Neural progenitor cell (in vitro differentiated cells): Measurements from ENCODE around the gene AUH.

ENCODE experiments used
- EZH2 ChIP-seq: fragments of 200-600 bp; sonication (generic); IDR thresholded peaks from 2 replicates; pipeline ENCODE4 v1.6.1; 2017; ENCODE audit warnings: antibody characterized with exemption, mild to moderate bottlenecking, moderate library complexity
- EZH2phosphoT487 ChIP-seq: fragments of 200-600 bp; sonication (generic); IDR thresholded peaks from 2 replicates; pipeline ENCODE4 v1.6.1; 2017; ENCODE audit warnings: antibody characterized with exemption
- TF ChIP-seq, protein P1 (sequence below): fragments of 200-600 bp; sonication (generic); IDR thresholded peaks from 2 replicates; pipeline ENCODE4 v1.5.1; 2017; ENCODE audit warnings: antibody characterized with exemption, mild to moderate bottlenecking

DNA sequence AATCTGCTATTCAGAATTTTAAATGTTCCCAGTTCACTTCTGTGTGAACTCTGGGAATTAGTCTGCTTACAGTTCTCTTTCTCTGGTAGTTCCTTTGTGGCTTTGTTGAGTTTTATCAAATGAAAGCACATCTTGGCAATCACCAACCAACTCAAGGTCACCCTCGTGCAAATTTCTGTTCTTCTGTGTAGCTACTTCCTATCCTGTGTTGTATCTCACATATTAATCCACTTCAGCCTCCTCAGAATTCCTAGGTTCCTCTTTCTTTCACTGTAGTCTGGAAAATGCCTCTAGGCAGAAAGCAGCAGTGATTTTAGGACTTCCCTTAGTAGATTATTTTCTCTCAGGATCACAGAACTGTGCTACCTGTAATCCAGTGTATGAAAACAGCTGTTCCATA lies 100.3 kb downstream of the AUH start:
- TF ChIP-seq, protein P1, sequence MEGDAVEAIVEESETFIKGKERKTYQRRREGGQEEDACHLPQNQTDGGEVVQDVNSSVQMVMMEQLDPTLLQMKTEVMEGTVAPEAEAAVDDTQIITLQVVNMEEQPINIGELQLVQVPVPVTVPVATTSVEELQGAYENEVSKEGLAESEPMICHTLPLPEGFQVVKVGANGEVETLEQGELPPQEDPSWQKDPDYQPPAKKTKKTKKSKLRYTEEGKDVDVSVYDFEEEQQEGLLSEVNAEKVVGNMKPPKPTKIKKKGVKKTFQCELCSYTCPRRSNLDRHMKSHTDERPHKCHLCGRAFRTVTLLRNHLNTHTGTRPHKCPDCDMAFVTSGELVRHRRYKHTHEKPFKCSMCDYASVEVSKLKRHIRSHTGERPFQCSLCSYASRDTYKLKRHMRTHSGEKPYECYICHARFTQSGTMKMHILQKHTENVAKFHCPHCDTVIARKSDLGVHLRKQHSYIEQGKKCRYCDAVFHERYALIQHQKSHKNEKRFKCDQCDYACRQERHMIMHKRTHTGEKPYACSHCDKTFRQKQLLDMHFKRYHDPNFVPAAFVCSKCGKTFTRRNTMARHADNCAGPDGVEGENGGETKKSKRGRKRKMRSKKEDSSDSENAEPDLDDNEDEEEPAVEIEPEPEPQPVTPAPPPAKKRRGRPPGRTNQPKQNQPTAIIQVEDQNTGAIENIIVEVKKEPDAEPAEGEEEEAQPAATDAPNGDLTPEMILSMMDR: no peak
- TF ChIP-seq EZH2phosphoT487 (no peak), EZH2 (no peak)
